SK-MEL-5 (cell line): ENCODE measurements around the gene HINT3. TPM values are rescaled to one million over a fixed set of nuclear protein-coding genes. Genes with fewer than 3 reads are reported as not detected.
A peak's percentile ranks its signal among the peaks of the same experiment; 100 is the strongest.
"Not testable (repeated sequence)": the region's sequence is repeated elsewhere in the genome, so short reads cannot be mapped to it uniquely, and the experiment has no call there.

Source experiments
- DNase-seq: peaks from one replicate; pipeline ENCODE4 v3.0.0-alpha.2; 2016; ENCODE audit warnings: low read depth, low spot score
- in situ Hi-C: cut with HindIII; loops from 2 replicates; pipeline ENCODE4 v1.10.0; 2016; ENCODE audit warnings: low sequenced_read_pairs, high pct_unique_total_duplicates, low pct_unique_long_range_greater_than_20kb
- total RNA-seq: library from RNA; depleted of rRNA; stranded (reverse); fragments of >200 nt; shearing (Covaris generic); gene quantifications from 2 replicates; pipeline ENCODE4 v1.2.3, GENCODE V29; 2014

The HINT3 gene
- total RNA-seq, 1 experiment from 2014 or later = 19.6 TPM

DNA sequence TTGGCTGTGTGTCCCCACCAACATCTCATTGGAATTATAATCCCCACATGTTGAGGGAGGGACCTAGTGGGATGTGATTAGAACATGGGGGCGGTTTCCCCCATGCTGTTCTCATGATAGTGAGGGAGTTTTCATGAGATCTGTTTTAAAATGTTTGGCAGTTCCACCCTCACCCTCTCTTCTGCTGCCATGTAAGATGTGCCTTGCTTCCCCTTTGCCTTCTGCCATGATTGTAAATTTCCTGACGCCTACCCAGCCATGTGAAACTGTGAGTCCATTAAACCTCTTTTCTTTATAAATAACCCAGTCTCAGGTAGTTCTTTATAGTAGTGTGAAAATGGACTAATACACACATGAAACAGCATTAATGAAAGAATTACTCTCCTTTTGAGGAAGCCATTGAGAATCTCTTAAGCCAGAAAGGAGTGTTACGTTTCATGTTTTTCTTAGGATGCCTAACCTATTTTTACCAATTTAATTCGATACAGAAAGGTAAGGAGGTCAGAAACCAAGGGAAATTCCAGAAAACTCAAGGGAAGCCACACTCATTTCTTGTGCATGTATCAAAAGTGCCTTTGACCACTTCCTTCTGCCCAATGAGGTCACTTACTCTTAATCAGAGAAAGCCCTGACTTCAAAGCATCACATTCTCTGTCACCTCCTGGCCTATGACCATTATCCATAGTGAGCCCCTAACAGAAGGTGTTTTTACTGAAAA lies 24.7 kb upstream of the HINT3 start:
- no peak for DNase-seq

DNA sequence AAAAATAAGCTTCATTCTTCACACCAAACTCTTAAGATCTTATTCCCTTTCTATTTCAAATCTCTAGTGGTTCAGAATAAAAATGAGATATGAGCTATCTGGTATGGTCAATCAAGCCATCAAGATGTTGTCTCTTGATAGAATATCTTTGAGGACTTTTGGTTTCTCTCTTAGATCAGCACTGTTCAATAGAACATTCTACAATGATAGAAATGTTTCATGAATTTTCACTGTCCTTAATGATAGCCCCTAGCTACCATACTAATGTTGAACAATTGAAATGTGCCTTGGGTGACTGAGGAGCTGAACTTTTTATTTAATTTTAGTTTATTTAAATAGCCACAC lies 24.1 kb upstream of the HINT3 start:
- DNase-seq = no peak
- in situ Hi-C loops = no loop called here

More for the DNA sequence above, 24.7 kb upstream of the HINT3 start:
- in situ Hi-C loops = no loop called here

DNA sequence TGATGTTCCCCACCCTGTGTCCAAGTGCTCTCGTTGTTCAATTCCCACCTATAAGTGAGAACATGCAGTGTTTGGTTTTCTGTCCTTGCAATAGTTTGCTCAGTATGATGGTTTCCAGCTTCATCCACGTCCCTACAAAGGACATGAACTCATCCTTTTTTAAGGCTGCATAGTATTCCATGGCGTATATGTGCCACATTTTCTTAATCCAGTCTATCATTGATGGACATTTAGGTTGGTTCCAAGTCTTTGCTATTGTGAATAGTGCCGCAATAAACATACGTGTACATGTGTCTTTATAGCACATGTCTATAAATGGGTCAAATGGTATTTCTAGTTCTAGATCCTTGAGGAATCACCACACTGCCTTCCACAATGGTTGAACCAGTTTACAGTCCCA lies 21.1 kb upstream of the HINT3 start:
- in situ Hi-C loops, DNase-seq: not testable (repeated sequence)

DNA sequence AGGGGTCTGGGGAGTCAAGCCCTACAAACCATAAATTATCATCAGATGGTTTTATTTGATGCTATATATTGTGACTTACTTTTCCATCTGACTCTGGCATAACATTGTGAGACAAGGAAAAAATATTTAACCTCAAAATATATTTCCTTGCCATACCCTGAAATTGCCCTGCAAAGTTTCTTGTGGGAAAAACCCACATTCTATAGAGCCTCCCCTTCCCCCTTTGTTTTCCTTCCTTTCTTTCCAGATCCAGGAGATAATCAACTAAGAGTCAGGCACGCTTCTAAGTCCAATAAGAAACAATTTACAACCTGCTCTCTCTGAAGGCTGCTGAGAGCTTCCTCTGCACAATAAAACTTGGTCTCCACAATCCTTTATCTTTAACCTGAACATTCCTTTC lies 17.5 kb upstream of the HINT3 start:
- DNase-seq = no peak
- in situ Hi-C loops = no loop called here

GRCh38 chr6:125939791-125940190 lies 16.8 kb upstream of the HINT3 start:
- in situ Hi-C loops = no loop called here
- no peak for DNase-seq

DNA sequence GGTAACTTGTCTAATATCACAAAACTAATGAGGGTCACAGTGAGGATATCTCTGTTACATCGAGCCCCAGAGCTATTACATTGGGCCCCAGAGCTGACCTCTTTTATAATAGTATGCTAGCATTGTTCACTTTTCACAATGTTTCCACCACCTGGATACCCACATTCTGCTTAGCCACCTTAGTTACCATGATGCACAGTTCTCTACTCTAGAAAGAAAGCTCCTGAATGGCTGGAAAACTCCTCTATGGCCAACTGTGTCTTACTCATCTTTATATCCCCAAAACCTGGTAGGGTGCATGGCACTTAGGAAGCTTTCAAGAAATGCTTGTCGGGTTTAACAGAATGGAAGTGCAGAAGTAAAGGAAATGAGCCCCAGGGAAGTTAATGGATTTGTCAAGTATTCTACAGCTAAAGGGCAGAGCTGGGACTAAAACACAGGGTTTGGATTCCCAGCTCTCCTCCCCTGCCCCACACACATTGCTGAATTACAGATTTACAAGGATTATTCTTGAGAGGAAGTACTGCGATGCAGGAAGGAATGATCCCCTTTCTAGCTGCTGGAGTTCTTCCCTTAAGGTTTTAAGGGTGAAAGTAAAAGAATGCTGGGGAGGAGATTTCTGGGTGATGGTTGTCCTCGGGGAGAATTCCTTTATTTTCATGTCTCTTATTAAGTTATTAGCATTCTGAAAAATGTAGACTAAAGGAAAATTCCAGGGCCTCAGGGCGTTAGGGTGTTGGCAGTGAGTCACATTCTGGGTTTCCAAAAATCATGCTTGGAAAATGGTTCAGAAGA lies 16.1 kb upstream of the HINT3 start:
- in situ Hi-C loops = no loop called here
- DNase-seq = no peak

DNA sequence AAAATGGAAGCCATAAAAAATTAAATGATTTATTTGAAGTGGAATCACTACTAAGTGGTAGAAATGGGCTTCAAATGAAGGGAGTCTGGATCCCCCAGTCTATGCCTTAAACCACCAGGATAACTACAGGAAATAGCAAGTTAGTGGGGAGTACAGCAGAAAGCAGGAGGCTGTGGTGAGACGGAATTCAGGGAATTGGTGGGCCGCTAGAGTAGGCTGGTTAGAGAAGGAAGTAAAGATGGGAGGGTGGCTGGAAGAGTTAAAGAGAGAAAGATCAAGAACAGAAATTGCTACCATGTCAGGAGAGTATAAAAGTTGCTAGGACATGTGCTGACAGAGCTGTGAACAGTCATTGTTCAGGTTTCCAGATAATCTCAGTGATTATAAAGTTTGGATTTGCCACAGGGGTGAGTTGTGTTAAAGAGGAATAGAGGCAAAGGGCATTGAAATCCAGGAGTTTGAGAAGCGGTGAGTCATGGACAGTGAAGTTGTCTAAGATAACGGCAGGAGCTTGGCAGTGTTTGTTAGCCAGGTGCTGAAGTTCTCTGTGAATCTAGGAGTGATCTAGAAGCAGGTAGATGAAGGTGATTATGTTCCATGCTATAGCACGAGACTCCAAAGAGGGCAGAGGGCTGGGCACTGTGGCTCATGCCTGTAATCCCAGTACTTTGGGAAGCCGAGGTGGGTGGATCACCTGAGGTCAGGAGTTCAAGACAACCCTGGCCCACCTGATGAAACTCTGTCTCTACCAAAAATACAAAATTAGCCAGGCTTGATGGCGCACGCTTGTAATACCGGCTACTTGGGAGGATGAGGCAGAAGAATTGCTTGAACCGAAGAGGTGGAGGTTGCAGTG lies 13.7 kb upstream of the HINT3 start:
- in situ Hi-C loops = no loop called here

DNA sequence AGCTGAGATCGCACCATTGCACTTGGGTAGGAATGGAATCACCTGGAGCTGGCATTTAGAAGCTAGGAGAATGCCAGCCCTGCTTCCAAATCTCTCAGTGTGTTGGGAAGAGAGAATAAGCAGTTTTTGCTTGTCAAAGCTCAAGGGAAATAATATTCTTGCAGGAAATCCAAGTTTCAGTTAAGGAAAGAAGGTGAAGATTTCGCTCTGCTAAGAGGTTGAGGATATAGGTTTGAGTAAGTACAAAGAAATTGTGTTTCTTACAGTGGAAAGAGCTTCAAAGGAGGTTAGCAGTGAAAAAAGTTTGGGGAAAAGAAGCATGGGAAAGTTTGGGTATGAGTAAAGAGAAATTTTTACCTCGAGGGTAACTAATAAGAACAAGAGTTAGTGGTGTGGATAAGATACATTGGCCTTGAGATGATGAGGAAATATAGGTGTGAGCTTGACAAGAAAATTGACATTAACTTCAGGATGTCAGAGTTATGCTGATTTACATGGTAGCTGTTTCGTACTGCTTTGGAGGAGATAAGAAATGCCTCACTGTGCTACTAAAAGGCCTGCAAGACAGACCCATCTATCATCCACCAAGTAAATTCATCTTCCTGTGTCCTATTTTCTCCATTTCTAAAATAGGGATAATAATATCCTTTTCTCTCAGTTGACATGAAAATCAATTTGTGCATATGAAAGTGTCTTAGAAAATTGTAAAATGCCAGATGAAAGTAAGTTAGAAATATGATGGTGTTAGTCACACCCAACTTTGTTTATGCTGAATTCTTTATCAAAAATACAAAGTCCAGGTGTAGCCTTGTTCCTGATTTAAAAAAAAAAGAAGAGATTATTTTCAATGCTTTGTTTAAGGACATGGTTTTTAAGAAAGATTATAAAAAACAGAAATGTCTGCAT lies 12.8 kb upstream of the HINT3 start:
- DNase-seq = no peak
- in situ Hi-C loops = no loop called here

More for the DNA sequence above, 13.7 kb upstream of the HINT3 start:
- DNase-seq = no peak

- in situ Hi-C loops = no loop called here
Observed at GRCh38 chr6:125944434-125944816, 12.1 kb upstream of the HINT3 start.

GRCh38 chr6:125944896-125945295 lies 11.7 kb upstream of the HINT3 start:
- no peak for DNase-seq
- in situ Hi-C loops = no loop called here

More at GRCh38 chr6:125944434-125944816, 12.1 kb upstream of the HINT3 start:
- DNase-seq = no peak

DNA sequence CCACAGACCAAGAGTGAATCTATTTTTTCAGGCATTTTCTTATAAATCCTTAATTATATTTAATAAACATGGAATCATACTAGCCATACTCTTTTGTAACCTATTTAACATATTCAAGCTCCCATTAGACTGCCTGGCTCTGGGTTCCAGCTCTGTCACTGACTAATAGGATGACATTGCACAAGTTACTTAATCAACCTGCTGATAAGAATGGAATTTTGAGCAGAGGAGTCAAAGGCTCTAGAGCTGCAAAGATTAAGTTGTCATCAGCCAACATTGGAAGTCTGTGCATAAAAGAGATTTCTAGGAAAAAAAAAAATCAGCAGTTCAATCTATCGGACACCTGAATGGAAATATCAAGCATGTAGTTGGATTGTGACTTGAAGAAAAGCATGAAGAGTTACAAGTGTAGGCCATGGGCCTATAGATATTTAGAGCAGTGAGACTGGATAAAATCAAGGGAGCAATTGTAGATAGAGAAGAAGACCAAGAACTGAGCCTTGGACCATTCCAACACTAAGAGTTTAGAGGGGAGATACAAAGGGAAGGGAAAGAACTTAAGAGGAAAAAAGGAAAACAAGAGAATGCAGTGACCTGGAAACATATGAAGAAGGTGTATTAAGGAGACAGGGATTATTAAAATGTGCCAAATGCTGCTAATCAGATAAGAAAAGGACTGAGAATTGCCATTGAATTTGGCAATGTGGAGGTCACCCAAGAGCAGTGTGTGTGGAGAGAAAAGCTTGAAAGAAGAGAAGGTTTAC lies 11.0 kb upstream of the HINT3 start:
- in situ Hi-C loops = no loop called here
- DNase-seq = no peak

GRCh38 chr6:125947615-125948014 lies 9.0 kb upstream of the HINT3 start:
- in situ Hi-C loops = no loop called here
- no peak for DNase-seq

DNA sequence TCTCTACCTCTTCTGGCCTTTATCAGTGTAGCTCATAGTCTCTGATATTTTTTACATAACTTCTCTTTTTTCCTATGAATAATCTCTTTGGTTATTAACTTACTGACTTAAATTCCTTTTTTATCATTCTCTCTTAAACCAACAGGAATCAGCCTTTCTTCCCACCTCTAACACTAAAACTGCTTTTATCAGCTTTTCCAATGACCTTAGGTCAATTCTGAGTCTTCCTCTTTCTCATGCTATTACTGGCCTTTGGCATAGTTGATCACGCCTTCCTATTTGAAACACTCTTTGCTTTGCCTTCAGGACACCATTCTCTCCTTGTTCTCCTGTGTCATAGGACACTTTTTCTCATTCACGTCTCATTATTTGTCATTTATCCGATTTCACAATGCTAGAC lies 8.1 kb upstream of the HINT3 start:
- DNase-seq = no peak
- in situ Hi-C loops = no loop called here

DNA sequence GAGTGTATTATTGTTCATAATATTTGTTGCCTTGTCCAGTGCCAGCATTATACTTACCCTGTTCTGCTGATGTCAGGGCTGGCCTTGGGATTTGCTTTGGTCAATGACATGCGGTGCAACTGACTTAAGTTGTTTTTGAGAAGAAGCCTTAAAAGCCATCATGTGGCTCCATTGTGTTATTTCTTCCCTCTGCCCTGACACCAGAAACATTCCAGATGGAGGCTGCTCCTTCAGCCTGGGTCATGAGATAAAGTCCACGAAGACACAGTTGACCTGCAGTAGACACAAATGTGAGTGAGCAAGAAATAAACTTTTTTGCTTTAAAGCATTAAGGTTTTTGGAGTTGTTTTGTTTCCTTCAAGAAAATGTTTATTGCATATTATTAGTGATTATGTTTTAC lies 7.5 kb upstream of the HINT3 start:
- no peak for DNase-seq
- in situ Hi-C loops = no loop called here

DNA sequence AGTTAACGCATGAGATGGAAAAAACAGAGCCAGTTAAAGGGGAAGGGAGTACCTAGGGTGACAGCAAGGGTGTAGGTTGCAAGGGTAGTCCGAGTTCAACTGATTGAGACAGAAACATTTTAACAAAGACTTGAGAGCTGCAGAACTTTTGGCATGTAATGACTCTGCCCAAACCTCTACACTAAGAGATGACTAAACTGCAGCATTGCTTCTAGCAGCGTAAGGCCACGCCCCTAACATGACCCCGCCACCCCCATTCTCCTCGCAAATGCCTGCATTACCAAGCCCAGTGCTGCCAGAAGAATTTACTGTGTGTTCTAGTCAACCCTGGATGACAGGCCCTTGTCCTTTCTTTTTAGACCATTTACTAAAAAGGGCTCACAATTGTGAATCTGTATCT lies 6.3 kb upstream of the HINT3 start:
- DNase-seq = no peak
- in situ Hi-C loops = no loop called here

- in situ Hi-C loops, DNase-seq: not testable (repeated sequence)
Observed at GRCh38 chr6:125950716-125951115, 5.9 kb upstream of the HINT3 start.

- in situ Hi-C loops = no loop called here
- peak; percentile 15 for DNase-seq
Observed at GRCh38 chr6:125951323-125951722, 5.2 kb upstream of the HINT3 start.
